MCF 10A (cell line): Measurements from ENCODE around the gene ACTN2. TPM values are rescaled to one million over a fixed set of nuclear protein-coding genes. Genes with fewer than 3 reads are reported as not detected.

Source experiments
- BruUV-seq: library from RNA; stranded (reverse); fragments of 400-500 nt; replicated peaks from 2 replicates; lab custom pipeline; 2021; lab: Mats Ljungman, UMichigan
- CTCF ChIA-PET: fragments of 300-600 bp; sonication (Branson Sonifier 250); formaldehyde crosslinking; extraction: SDS; loops from one replicate; lab custom pipeline; 2021; ENCODE audit warnings: antibody characterized with exemption, inconsistent platforms; lab: Yijun Ruan, JAX
- POLR2A ChIA-PET: fragments of 300-600, 350-650 bp; sonication (Branson Sonifier 250); formaldehyde crosslinking; extraction: SDS; loops from one replicate; lab custom pipeline; 2020; ENCODE audit warnings: antibody characterized with exemption, inconsistent platforms; lab: Yijun Ruan, JAX
- DNase-seq: peaks from one replicate; pipeline ENCODE4 v3.0.0-alpha.2; 2018; ENCODE audit not compliant: unreplicated experiment
- H3K27ac Mint-ChIP-seq: one replicate; pipeline ENCODE4 v1.8.0; 2022; ENCODE audit warnings: mild to moderate bottlenecking, low read depth, mixed read lengths; ENCODE audit not compliant: unreplicated experiment
- H3K27me3 Mint-ChIP-seq: one replicate; pipeline ENCODE4 v1.8.0; 2022; ENCODE audit warnings: mixed read lengths; ENCODE audit not compliant: insufficient read depth, unreplicated experiment
- H3K36me3 Mint-ChIP-seq: one replicate; pipeline ENCODE4 v1.8.0; 2022; ENCODE audit warnings: mild to moderate bottlenecking, moderate library complexity, mixed read lengths; ENCODE audit not compliant: insufficient read depth, unreplicated experiment
- H3K4me1 Mint-ChIP-seq: one replicate; pipeline ENCODE4 v1.8.0; 2022; ENCODE audit warnings: mixed read lengths; ENCODE audit not compliant: insufficient read depth, unreplicated experiment
- H3K4me3 Mint-ChIP-seq: one replicate; pipeline ENCODE4 v1.8.0; 2022; ENCODE audit warnings: mild to moderate bottlenecking, moderate library complexity, mixed read lengths; ENCODE audit not compliant: unreplicated experiment
- H3K9me3 Mint-ChIP-seq: one replicate; pipeline ENCODE4 v1.8.0; 2022; ENCODE audit warnings: mixed read lengths; ENCODE audit not compliant: unreplicated experiment
- CTCF ChIP-seq: fragments of 200-600 bp; IDR thresholded peaks from one replicate; pipeline ENCODE4 v1.8.0; 2022; ENCODE audit warnings: antibody characterized with exemption, mild to moderate bottlenecking; ENCODE audit not compliant: unreplicated experiment
- intact Hi-C: fragments of 100-400 bp; cut with micrococcal nuclease; formaldehyde crosslinking; loops from 2 replicates; pipeline ENCODE4 v1.14.1; 2022
- total RNA-seq: library from RNA; stranded (reverse); gene quantifications from 2 replicates; pipeline ENCODE4 v1.2.3, GENCODE V29; 2022

The ACTN2 gene
- total RNA-seq, 1 experiment from 2014 or later, result not detected

- intact Hi-C loops, result no loop called here
- CTCF ChIA-PET, result interaction anchor here (0.6 to 1.2 kb wide), 3 partner anchors 10 to 60 kb away, joined by 3 to 4 read pairs (median 3); no protein-coding TSS in a partner anchor
- Mint-ChIP-seq H3K9me3 (no peaks in the 10 kb centered on the region), H3K4me3 (no peak overlapping the region), H3K27me3 (no peaks in the 10 kb centered on the region), H3K4me1 (no peaks in the 10 kb centered on the region), H3K27ac (no peak overlapping the region), H3K36me3 (no peaks in the 10 kb centered on the region)
- no peak for TF ChIP-seq CTCF
- no peak for DNase-seq
- POLR2A ChIA-PET, result no interaction called here
- BruUV-seq, result no TSS peak
These were observed 13.1 kb downstream of the ACTN2 start for GRCh38 chr1:236699366-236699765.

GRCh38 chr1:236700903-236701302 lies 14.6 kb downstream of the ACTN2 start:
- no peaks in the 10 kb centered on the region for H3K9me3 Mint-ChIP-seq
- H3K36me3 Mint-ChIP-seq, result no peaks in the 10 kb centered on the region
- intact Hi-C loops, result no loop called here
- no TSS peak for BruUV-seq
- POLR2A ChIA-PET, result no interaction called here
- H3K27ac Mint-ChIP-seq, result no peak overlapping the region
- no peaks in the 10 kb centered on the region for H3K27me3 Mint-ChIP-seq
- H3K4me3 Mint-ChIP-seq, result no peak overlapping the region
- TF ChIP-seq CTCF, result no peak
- no peaks in the 10 kb centered on the region for H3K4me1 Mint-ChIP-seq
- CTCF ChIA-PET, result no interaction called here
- DNase-seq, result no peak

- no peak for TF ChIP-seq CTCF
- no TSS peak for BruUV-seq
- H3K4me3 Mint-ChIP-seq, result no peak overlapping the region
- ChIA-PET CTCF (interaction anchor here (0.6 to 2.0 kb wide), 2 partner anchors 57 to 66 kb away, joined by 5 to 12 read pairs; no protein-coding TSS in a partner anchor), POLR2A (interaction anchor here (1.3 kb wide), 1 partner anchor 93 kb away, joined by 4 read pairs; the partner anchor contains the start of gene MTR)
- no peak for DNase-seq
- H3K27me3 Mint-ChIP-seq, result no peaks in the 10 kb centered on the region
- no peaks in the 10 kb centered on the region for H3K4me1 Mint-ChIP-seq
- intact Hi-C loops, result no loop called here
- H3K36me3 Mint-ChIP-seq, result no peaks in the 10 kb centered on the region
- no peak overlapping the region for H3K27ac Mint-ChIP-seq
- no peaks in the 10 kb centered on the region for H3K9me3 Mint-ChIP-seq
These were observed 15.5 kb downstream of the ACTN2 start for GRCh38 chr1:236701782-236702181.

GRCh38 chr1:236702791-236703394 lies 16.6 kb downstream of the ACTN2 start:
- H3K27me3 Mint-ChIP-seq, result no peaks in the 10 kb centered on the region
- no peak overlapping the region for H3K27ac Mint-ChIP-seq
- intact Hi-C loops, result no loop called here
- no peaks in the 10 kb centered on the region for H3K36me3 Mint-ChIP-seq
- no peaks in the 10 kb centered on the region for H3K4me1 Mint-ChIP-seq
- H3K4me3 Mint-ChIP-seq, result no peak overlapping the region
- no peaks in the 10 kb centered on the region for H3K9me3 Mint-ChIP-seq
- TF ChIP-seq CTCF, result no peak
- ChIA-PET CTCF (interaction anchor here (0.7 to 2.0 kb wide), 7 partner anchors 9 to 685 kb away, joined by 3 to 12 read pairs (median 3); partner anchors contain the start of gene HEATR1), POLR2A (interaction anchor here (1.0 to 1.8 kb wide), 4 partner anchors 8 to 92 kb away, joined by 4 read pairs; partner anchors contain the start of gene MTR)
- no TSS peak for BruUV-seq
- DNase-seq, result no peak
